T-helper 2 cell treated with Interferon-gamma antibody and Interleukin-4, amounts not matched to agents 100 ng/mL and 5 ng/mL, for 36 hours (primary cell): Measurements from ENCODE around the gene ACTG1. TPM values are rescaled to one million over a fixed set of nuclear protein-coding genes. Genes with fewer than 3 reads are reported as not detected.

Experiments
- intact Hi-C: fragments of 100-400 bp; cut with micrococcal nuclease; formaldehyde crosslinking; loops from one replicate; pipeline ENCODE4 v1.15.1; 2023
- total RNA-seq: library from RNA; stranded (reverse); gene quantifications from 2 replicates; pipeline ENCODE4 v1.2.3, GENCODE V29; 2022

ACTG1 gene
- total RNA-seq, 1 donor from 2014 or later: 5,595 TPM

GRCh38 chr17:81483085-81483861 is 29.3 kb downstream of the ACTG1 start:
- intact Hi-C loops: loop anchor here (2.0 to 10.0 kb wide), 4 partner anchors 70 to 488 kb away; partner anchors contain the start of genes BAHCC1, CHMP6 and FAAP100

- intact Hi-C loops: loop anchor here (2.0 to 10.0 kb wide), 4 partner anchors 70 to 488 kb away; partner anchors contain the start of genes BAHCC1, CHMP6 and FAAP100
Observed at GRCh38 chr17:81482673-81483072, 29.9 kb downstream of the ACTG1 start.

- intact Hi-C loops: loop anchor here (2.0 to 10.0 kb wide), 4 partner anchors 71 to 487 kb away; partner anchors contain the start of genes BAHCC1, CHMP6 and FAAP100
Observed at GRCh38 chr17:81481815-81482505, 30.6 kb downstream of the ACTG1 start.

- intact Hi-C loops: loop anchor here (5.0 to 10.0 kb wide), 3 partner anchors 86 to 486 kb away; partner anchors contain the start of genes BAHCC1 and CHMP6
Observed at GRCh38 chr17:81481073-81481799, 31.4 kb downstream of the ACTG1 start.

GRCh38 chr17:81480140-81481072 is 32.2 kb downstream of the ACTG1 start:
- intact Hi-C loops: loop anchor here (5.0 to 10.0 kb wide), 3 partner anchors 86 to 486 kb away; partner anchors contain the start of genes BAHCC1 and CHMP6

GRCh38 chr17:81479175-81480071 is 33.2 kb downstream of the ACTG1 start:
- intact Hi-C loops: loop anchor here (5.0 to 10.0 kb wide), 3 partner anchors 85 to 485 kb away; partner anchors contain the start of genes BAHCC1 and CHMP6

GRCh38 chr17:81478119-81478518 is 34.5 kb downstream of the ACTG1 start:
- intact Hi-C loops: no loop called here

GRCh38 chr17:81477173-81477572 is 35.4 kb downstream of the ACTG1 start:
- intact Hi-C loops: no loop called here

GRCh38 chr17:81476635-81477034 is 36.0 kb downstream of the ACTG1 start:
- intact Hi-C loops: no loop called here

- intact Hi-C loops: no loop called here
Observed at GRCh38 chr17:81476097-81476496, 36.5 kb downstream of the ACTG1 start.

GRCh38 chr17:81474958-81475357 is 37.6 kb downstream of the ACTG1 start:
- intact Hi-C loops: no loop called here

GRCh38 chr17:81473019-81473418 is 39.6 kb downstream of the ACTG1 start:
- intact Hi-C loops: no loop called here

- intact Hi-C loops: no loop called here
Observed at GRCh38 chr17:81471818-81472456, 40.7 kb downstream of the ACTG1 start.

- intact Hi-C loops: no loop called here
Observed at GRCh38 chr17:81470944-81471817, 41.4 kb downstream of the ACTG1 start.

GRCh38 chr17:81470270-81470943 is 42.2 kb downstream of the ACTG1 start:
- intact Hi-C loops: no loop called here

- intact Hi-C loops: no loop called here
Observed at GRCh38 chr17:81469266-81469665, 43.3 kb downstream of the ACTG1 start.

- intact Hi-C loops: no loop called here
Observed at GRCh38 chr17:81468770-81469121, 43.9 kb downstream of the ACTG1 start.
